Measurements from ENCODE around the gene SPEM1.

The SPEM1 gene

GRCh38 chr17:7403043-7403726 lies 16.9 kb upstream of the SPEM1 start:
- DNase-seq (ENCODE audit: low read depth, low spot score) = no peak

- no peak for DNase-seq (ENCODE audit: low read depth, low spot score)
Observed at GRCh38 chr17:7403727-7403976, 16.5 kb upstream of the SPEM1 start.

- peak; percentile 100 for DNase-seq (ENCODE audit: low read depth, low spot score)
Observed at GRCh38 chr17:7403977-7404736, 16.0 kb upstream of the SPEM1 start, which contains the start of gene TMEM256. TMEM256 (minus strand) TSS chr17:7404097; CDS start chr17:7404084, 13 bp downstream.

- no peak for DNase-seq (ENCODE audit: low read depth, low spot score)
Observed at GRCh38 chr17:7404737-7405349, 15.3 kb upstream of the SPEM1 start.

- peak; percentile 42 for DNase-seq (ENCODE audit: low read depth, low spot score)
Observed at GRCh38 chr17:7405350-7406234, 14.5 kb upstream of the SPEM1 start.

GRCh38 chr17:7406235-7406825 lies 13.8 kb upstream of the SPEM1 start:
- DNase-seq (ENCODE audit: low read depth, low spot score) = peak; percentile 27

GRCh38 chr17:7407082-7407481 lies 13.0 kb upstream of the SPEM1 start:
- DNase-seq (ENCODE audit: low read depth, low spot score) = no peak

- DNase-seq (ENCODE audit: low read depth, low spot score) = no peak
Observed at GRCh38 chr17:7407485-7408251, 12.5 kb upstream of the SPEM1 start, which contains the start of gene NLGN2. NLGN2 (plus strand) TSS chr17:7407845; CDS start chr17:7408256, 411 bp downstream.

- DNase-seq (ENCODE audit: low read depth, low spot score) = no peak
Observed at GRCh38 chr17:7408252-7408727, 11.8 kb upstream of the SPEM1 start.

- DNase-seq (ENCODE audit: low read depth, low spot score) = no peak
Observed at GRCh38 chr17:7408863-7409262, 11.3 kb upstream of the SPEM1 start.

GRCh38 chr17:7409716-7410115 lies 10.4 kb upstream of the SPEM1 start:
- DNase-seq (ENCODE audit: low read depth, low spot score) = no peak

GRCh38 chr17:7410634-7411426 lies 9.3 kb upstream of the SPEM1 start:
- no peak for DNase-seq (ENCODE audit: low read depth, low spot score)

- DNase-seq (ENCODE audit: low read depth, low spot score) = no peak
Observed at GRCh38 chr17:7411427-7411750, 8.7 kb upstream of the SPEM1 start.

- DNase-seq (ENCODE audit: low read depth, low spot score) = no peak
Observed at GRCh38 chr17:7413346-7413985, 6.7 kb upstream of the SPEM1 start.

GRCh38 chr17:7414837-7415236 lies 5.3 kb upstream of the SPEM1 start:
- no peak for DNase-seq (ENCODE audit: low read depth, low spot score)

GRCh38 chr17:7415784-7416183 lies 4.3 kb upstream of the SPEM1 start:
- no peak for DNase-seq (ENCODE audit: low read depth, low spot score)

GRCh38 chr17:7416323-7416722 lies 3.8 kb upstream of the SPEM1 start:
- DNase-seq (ENCODE audit: low read depth, low spot score) = no peak

- no peak for DNase-seq (ENCODE audit: low read depth, low spot score)
Observed at GRCh38 chr17:7417056-7417655, 3.0 kb upstream of the SPEM1 start.

Measured in astrocyte of the hippocampus (primary cell).